ENCODE measurements around the gene MILR1.
"Not testable (repeated sequence)": the region's sequence is repeated elsewhere in the genome, so short reads cannot be mapped to it uniquely, and the experiment has no call there.

MILR1 gene

DNA sequence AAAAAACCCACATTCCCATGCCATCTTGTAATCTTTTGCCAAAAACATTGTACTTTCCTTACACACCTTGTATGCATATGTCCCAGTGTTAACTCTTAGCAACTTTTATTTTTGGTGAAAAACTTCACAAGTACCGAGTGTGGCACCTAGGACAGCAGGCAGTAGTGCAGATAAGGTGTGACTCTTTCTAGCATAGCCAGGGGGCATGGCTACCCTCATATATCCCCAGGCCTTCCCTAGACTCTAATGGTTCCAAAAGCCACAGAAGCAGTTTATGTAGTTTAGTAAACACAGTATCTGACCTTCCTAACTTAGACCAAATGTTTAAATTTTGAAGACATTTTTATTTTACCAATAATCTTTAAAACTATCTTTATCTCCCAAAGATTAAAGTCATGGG, 20.5 kb upstream of the MILR1 start:
- DNase-seq (ENCODE audit: low read depth in 3 of 3), result no peak

DNA sequence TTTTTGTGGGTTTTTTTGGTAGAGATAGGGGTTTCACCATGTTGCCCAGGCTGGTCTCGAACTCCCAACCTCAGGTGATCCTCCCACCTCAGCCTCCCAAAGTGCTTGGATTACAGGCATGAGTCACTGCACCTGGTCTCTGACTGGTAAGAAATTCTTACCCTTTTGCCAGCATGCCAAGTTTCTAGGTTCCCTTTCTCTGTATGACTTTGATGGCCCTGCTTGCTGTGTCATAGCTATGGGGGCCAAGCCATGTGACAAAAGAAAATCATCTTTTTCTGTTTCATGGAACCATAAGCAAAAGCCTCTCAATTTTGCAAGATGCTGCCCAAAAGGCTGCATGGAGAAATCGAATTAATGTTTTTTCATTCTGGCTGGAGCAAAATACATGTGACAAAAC, 18.9 kb upstream of the MILR1 start:
- not testable (repeated sequence) for DNase-seq (ENCODE audit: low read depth in 3 of 3)

- no peak for DNase-seq (ENCODE audit: low read depth in 3 of 3)
These were observed 17.4 kb upstream of the MILR1 start for GRCh38 chr17:64431534-64431933.

GRCh38 chr17:64437944-64438525, 10.9 kb upstream of the MILR1 start:
- no peak for DNase-seq (ENCODE audit: low read depth in 3 of 3)

GRCh38 chr17:64439521-64439920, 9.4 kb upstream of the MILR1 start:
- not testable (repeated sequence) for DNase-seq (ENCODE audit: low read depth in 3 of 3)

- no peak for DNase-seq (ENCODE audit: low read depth in 3 of 3)
These were observed 9.0 kb upstream of the MILR1 start for GRCh38 chr17:64439956-64440355.

DNA sequence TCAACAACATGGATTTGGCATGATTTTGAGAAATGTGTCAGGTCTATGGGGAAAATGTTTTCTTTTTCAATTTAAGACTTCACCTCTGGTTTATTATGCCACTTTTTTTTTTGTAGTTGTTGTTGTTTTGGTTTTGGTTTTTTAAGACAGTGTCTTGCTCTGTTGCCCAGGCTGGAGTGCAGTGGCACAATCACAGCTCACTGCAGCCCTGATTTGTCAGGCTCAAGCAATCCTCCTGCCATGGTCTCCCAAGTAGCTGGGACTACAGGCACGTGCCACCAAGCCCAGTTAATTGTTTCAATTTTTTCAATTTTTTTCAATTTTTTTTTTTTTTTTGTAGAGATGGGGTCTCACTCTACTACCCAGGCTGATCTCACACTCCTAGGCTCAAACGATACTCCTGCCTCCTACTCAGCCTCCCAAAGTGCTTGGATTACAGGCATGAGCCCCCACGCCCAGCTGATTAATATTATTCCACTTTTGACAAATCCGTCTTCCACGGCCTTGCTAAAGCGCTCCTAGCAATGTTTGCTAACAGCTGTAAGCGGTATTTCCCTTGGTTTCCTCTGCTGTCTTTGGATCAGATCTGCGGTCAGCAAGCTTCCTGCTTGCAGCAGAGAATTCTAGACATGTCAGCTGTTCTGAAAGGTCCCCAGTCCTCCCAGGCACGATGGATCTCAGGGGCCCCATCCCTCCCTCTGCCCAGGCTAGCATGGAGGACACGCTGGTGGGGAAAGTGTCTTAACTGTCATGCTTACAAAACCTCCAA, 7.0 kb upstream of the MILR1 start:
- DNase-seq (ENCODE audit: low read depth in 3 of 3), result no peak

DNA sequence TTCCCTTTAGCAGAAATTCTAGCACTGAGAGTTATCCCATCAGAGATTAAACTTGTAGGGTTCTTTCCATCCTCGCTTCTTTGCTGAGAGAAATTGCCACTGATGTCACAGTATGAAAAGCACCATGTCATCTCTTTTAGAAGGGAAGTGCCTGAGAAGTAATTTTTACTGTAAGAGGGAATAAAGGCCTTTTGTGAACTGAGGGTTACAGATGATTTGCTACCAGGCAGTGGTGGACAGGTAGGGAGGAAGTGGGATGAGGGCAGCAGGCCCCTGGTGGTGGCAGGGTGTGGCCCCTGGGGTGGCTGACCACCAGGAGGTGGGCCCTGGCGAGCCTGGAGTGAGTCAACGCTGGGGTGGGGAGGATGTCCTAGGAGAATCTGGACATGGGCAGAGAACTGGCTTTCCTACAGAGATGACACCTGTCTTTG, 6.4 kb upstream of the MILR1 start:
- no peak for DNase-seq (ENCODE audit: low read depth in 3 of 3)

DNA sequence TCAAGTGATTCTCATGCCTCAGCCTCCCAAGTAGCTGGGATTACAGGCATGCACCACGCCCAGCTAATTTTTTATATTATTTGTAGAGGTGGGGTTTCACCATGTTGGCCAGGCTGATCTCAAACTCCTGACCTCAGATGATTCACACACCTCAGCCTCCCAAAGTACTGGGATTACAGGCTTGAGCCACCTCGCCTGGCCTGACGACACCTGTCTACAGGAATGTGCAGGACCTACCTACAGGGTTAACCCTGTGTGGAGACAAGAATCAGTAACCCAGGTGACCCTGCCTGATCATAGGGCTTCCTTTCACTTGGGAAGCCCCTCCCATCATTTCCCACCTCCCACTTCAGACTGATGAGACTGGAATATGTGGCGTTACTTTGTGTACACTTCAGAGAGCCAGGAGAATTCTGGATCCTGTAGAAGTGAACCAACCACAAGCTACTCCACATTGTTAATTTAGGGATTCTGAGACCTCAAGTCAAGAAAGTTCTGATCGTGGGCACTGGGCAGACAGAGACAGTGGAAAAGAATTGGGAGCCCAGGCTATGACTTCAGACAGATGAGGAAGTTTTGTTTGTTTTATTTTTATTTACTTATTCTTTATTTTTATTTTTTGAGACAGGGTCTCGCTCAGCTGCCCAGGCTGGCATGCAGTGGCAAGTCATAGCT, 5.7 kb upstream of the MILR1 start:
- no peak for DNase-seq (ENCODE audit: low read depth in 3 of 3)

DNA sequence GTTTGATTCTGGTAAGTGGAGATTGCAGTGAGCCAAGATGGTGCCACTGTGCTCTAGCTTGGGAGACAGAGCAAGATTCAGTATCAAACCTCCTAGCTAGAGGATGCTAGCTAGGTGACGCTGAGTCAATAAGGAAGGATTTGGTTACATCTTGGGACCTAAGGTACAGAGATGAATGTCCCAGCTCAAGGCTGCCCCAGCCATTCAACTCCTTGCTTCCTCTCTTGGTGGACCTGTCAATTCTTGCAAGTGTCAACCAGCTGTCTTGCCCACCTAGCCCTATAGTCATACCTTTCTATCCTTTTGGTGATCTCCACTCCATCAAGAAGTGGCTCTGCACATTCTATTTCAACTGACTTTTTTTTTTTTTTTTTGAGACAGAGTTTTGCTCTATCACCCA, 1.4 kb upstream of the MILR1 start:
- no peak for DNase-seq (ENCODE audit: low read depth in 3 of 3)

- DNase-seq (ENCODE audit: low read depth in 3 of 3), result no peak
These were observed 630 bp downstream of the MILR1 start for GRCh38 chr17:64449545-64449944.

DNA sequence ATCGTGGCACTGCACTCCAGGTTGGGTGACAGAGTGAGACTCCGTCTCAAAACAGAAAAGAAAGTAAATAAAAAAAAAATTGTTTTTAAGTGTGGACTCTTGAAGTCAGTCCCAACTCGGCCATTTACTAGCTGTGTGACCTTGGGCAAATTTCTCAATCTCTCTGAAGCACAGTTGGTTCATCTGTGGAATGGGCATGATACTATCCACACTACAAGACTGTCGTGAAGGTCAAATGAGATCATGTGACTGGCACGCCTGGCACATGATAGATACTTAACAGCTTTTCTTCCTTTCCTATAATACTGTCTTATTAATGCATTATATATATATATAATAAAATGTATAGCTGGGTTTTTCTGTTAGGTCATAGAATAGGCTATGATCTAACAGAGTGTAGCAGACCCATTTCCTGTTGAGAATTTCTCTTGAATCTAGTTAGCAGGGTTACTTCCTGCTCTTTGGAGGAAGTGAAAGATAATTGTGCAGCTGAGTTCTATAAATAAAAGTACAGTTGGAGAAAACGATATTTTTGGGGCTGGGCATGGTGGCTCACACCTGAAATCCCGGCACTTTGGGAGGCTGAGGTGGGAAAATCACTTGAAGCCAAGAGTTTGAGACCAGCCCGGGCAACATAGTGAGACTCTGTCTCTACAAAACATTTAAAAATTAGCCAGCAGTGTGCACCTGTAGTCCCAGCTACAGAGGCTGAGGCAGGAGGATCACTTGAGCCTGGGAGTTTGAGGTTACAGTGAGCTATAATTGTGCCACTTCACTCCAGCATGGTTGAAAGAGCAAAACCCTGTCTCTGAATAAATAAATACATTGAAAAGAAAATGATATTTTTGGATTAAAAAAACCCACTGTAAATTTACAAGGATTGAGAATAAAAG, 7.3 kb downstream of the MILR1 start:
- no peak for DNase-seq (ENCODE audit: low read depth in 3 of 3)

GRCh38 chr17:64457156-64457555, 8.2 kb downstream of the MILR1 start:
- DNase-seq (ENCODE audit: low read depth in 3 of 3), result no peak

DNA sequence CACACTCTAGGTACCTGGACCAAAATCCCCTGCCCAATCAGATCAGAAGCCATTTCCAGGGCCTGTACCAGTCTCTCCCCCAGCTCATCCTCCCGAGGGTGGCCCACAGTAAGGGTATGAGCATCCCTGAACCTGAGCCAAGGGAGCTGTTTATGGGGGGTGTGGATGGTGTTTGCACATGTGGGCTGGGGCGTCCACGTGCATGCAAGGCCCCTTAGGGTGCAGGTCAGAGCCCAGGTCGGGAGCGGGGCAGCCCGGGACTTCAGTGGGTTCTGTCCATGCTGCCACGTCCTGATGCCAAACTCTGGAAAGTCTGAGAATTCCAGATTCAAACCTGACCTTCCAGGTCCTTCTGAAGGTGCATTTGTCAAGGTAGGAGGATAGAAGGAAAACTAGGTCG, 9.8 kb downstream of the MILR1 start:
- no peak for DNase-seq (ENCODE audit: low read depth in 3 of 3)

GRCh38 chr17:64459284-64459747, 10.4 kb downstream of the MILR1 start:
- no peak for DNase-seq (ENCODE audit: low read depth in 3 of 3)

DNA sequence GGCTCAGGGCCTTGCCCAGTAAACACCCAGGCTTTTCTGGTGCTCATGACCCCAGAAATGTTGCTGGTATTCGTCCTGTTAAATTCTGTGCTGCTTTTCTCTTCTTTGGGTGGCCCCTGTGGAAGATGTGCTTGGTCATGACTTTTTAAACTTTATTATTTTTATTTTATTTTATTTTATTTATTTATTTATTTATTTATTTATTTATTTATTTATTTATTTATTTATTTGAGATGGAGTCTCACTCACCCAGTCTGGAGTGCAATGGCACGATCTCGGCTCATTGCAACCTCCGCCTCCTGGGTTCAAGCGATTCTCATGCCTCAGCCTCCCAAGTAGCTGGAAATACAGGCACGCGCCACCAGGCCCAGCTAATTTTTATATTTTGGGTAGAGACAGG, 10.9 kb downstream of the MILR1 start:
- not testable (repeated sequence) for DNase-seq (ENCODE audit: low read depth in 3 of 3)

DNA sequence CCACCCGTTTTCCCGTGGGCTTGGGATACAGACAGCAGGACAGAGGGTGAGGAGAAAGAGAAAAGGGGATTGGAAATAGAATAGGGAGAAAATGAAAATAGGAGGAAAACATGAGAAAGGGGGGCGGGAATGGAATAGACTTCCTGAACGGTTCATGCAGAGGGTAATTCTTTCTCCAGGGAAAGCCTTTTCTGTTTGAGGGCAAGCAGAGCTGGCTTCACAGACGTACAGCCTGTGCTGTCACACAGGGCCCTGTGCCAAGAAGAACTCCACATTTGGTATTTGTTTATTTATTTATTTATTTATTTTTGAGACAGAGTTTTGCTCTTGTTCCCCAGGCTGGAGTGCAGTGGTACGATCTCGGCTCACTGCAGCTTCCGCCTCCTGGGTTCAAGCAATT, 12.0 kb downstream of the MILR1 start:
- DNase-seq (ENCODE audit: low read depth in 3 of 3), result no peak

DNA sequence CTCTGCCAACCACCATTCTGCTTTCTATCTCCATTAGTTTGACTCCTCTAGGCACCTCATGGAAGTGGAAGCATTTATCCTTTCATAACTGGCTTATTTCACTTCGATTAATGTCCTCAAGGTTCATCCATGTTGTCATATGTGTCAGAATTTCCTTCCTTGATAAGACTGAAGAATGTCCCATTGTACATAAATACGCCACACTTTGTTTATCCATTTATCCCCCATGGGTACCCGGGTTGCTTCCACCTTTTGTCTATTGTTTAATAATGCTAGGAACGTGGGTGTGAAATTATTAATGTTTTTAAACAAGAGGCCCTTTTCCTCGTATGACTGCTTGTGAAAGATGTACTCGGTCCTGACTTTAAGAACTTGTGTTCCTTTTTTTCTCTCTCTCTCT, 12.9 kb downstream of the MILR1 start:
- no peak for DNase-seq (ENCODE audit: low read depth in 3 of 3)

GRCh38 chr17:64466019-64466735, 17.3 kb downstream of the MILR1 start:
- no peak for DNase-seq (ENCODE audit: low read depth in 3 of 3)

DNA sequence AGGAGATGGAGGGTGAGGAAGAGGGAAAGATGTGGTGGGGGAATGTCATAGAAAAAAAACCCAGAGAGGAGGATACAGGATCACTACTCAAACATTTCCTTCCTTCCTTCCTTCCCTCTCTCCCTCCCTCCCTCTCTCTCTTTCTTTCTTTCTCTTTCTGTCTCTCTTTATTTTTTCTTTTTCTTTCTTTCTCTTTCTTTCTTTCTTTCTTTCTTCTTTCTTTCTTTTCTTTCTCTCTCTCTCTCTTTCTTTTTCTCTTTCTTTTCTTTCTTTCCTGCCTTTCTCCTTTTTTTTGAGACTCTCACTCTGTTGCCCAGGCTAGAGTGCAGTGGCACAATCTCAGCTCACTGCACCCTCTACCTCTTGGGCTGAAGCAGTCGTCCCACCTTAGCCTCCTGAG, 17.9 kb downstream of the MILR1 start:
- DNase-seq (ENCODE audit: low read depth in 3 of 3), result not testable (repeated sequence)

DNA sequence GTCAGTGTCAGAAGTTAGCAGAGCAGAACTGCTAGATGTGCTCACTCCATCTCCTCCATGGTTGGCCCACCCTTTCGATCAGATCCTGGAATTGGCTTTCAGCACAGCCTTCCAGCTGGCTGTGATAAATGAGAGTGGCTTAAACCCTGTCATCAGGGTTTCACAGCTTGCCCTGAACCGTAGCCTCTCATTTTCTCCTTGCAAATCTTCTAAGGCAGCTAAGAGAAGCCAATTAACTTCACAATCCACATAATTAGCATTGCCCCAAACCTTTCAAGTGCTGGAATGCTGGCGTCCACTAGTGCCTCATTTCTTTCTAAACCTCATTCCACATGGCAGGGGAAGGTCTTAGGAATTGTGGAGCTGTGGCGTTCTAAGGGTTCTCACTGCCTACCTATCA, 21.7 kb downstream of the MILR1 start:
- DNase-seq (ENCODE audit: low read depth in 3 of 3), result no peak
